ENCODE data around the gene NR2F1.

NR2F1 gene

DNA sequence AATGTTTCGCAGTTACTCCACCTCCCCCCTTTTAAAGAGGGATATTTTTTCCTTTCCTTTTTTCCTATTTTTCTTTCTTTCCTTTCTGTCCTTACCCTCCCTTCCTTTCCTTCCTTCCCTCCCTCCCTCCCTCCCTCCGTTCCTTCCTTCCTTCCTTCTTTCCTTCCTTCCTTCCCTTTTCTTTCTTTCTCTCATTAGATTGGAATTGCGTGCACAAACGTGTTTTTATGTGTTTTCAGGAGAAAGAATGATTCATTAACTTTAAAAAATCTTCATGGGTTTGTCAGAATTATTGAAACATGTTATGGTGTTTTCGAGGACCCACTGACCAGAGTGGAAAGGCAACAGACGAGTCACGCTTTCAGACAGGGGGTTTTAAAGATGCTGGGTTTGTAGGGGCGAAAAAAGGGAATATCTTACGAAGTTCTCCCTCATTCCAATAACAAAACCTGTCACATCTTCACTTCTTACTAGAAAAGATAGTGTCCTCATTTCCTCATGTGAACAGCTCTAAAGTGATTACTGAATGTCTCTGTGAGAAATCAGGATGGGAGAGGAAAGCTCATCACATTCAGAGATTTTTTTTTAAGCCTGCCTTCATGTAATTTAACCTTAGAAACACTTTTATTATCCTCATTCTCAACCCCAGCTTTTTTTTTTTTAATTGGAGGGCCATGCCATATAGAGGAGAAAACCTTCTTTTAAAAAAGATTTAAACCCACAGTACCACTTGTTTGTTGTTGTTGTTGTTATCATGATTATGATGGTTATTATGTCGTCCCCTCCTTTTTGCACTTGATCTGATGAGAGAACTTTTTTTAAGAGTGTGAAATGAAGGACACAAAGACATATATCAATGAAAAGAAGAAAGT is 21.9 kb downstream of the NR2F1 start:
- no peak for DNase-seq

DNA sequence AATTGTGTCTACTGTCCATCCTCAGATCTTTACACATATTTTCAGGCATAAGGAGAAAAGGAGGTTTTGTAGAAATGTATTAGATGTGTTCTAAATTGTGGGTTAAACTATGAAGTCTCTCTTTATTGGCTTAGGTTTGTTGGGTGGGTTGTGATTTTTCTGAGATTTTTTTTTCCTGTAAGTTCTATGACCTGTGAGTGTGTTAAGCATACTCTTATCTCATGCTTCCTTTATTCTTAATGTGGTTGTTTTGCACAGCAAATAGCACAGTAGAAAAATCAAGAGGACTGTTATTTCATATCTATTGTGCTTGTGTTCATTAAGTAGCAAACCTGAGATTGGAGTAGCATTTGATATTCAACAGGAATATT is 23.3 kb downstream of the NR2F1 start:
- DNase-seq: no peak

DNA sequence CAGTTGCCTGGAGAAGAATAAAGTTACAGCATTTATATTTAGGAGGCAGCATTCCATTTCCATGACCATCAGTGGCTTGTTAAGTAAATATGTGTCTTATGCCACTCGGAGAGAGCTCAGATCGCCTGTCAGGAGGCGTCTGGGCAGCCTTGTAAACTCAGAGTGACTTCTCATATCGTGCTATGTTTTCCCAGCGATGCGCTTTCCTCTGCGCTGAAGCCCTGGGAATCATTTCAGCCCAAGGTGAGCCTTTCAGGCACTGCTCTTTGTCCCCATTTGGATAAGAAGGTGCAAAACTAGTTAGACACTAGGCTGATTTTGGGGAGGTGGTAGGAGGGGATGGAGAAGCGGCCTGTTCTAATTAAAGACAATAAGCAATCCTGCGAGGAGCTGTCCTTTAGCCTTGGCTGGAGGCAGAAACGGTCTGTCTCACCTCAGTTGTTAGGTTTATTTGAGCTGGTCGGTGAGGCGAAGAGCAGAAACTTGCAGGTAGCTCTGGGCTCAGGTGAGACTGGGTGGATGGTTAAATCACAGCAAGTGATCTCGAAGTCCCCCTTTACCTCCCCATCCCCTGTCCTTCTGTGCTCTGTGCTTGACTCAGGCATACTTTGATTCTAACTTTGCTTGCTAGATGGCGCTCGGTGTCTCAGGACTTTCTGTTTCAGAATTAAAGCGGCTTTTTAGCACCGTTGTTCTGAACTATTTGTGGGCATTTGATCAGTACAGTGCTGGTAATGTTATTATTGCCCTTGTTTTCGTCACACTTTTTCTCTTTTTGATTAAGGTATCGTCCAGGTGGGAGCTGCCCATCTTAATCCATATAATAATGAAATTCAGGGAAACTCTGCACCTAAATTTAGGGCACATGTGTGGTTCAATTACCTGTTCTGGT is 24.6 kb downstream of the NR2F1 start:
- peak; percentile 26 to 46 for DNase-seq

DNA sequence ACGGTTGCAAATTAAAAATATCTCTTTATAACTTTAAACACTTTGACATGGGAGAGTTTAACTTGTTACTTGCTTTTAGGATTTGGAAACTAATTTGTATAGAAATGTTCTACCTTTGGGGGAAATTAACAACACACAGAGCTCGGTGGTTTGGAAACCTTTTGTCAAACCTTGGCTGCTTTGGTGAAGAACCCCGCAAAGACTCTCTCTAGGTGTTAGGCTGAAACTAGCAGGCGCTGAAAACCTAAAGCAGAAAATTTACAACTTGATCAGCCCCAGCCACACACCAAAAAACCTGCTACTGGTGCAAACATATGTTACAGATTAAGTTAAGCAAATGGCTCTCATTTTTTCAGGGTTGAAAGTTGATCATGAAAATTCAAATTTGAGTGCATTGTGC is 25.8 kb downstream of the NR2F1 start:
- DNase-seq: no peak

DNA sequence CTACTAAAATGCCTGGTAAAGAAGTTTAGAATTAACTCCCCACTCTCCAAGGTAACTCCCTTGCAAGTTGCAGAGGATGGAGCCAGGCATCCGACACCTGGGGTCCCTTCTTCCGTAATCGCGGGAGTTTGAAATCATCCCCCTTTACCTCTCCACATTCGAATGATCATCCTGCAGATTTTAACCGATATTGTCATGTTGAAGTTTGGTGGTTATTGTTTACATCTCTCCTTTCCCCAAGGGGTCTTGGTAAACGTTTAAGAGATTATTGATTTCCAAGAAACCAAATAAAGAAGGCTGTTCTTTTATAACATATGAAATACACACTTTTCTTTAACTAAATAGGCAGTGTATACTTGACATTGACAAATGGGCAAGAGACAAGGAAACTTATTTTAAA is 26.7 kb downstream of the NR2F1 start:
- DNase-seq: no peak

DNA sequence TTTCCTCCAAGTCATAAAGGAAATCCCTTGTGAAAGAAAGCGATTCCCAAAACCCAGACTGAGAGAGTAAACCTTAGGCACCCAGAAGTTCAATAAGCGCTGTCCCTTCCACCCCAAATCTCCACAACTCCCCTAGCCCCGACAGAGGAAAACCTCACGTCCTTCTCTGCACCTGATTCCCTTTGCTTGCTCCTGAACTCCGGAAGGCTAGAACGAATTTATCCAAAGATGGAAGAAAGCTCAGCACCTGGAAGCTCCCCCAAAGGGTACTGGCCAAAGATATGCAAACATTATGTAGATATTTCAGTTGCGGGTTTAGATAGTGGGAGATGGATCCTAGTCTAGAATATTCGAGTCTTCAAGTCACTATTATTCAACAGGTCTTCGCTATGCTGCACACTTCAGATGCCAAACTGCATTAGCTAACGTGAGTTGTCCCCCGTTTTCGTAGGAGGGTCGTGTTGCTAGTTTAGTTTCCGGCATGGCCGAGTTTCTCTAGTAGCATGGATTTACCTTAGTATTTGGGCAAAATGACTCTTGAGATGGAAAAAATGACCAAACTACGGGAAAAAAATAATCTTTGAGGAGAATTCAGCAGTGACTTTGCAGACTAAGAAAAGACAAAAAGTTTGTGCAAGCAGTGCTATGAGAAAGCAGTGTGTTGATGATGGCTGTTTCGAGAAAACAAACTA is 27.7 kb downstream of the NR2F1 start:
- no peak for DNase-seq

DNA sequence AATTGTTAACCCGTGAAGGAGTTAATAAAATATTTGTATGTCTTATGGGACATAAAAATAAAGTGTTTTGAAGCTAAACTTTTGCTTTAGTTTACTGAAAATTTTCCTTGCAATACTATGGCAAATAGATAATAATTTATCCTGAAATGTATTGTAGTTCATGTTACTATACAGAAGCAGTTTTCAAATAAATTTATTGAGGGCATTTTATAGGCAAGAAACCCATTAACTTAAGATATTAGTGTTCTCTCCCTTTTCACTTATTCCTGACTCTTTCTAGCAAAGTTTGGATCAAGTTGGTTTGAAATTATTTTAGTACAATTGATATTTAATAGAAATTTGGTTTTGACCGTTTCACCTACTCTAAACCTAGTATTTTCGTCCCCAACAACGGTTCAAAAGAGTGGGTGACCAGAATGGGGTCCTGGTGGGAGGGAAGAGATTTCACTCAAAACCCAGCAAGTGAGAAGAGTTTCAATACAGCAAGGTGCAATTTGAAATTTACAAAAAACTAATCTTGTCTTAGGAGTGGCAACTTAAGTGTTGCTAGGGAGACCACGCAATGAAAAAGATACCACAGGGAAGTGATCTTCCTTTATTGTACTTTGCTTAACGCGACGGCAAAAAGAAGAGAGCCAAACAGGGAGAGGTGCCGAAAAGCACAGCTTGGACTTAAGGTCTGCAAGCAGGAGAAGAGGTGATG is 28.4 kb downstream of the NR2F1 start:
- no peak for DNase-seq

DNA sequence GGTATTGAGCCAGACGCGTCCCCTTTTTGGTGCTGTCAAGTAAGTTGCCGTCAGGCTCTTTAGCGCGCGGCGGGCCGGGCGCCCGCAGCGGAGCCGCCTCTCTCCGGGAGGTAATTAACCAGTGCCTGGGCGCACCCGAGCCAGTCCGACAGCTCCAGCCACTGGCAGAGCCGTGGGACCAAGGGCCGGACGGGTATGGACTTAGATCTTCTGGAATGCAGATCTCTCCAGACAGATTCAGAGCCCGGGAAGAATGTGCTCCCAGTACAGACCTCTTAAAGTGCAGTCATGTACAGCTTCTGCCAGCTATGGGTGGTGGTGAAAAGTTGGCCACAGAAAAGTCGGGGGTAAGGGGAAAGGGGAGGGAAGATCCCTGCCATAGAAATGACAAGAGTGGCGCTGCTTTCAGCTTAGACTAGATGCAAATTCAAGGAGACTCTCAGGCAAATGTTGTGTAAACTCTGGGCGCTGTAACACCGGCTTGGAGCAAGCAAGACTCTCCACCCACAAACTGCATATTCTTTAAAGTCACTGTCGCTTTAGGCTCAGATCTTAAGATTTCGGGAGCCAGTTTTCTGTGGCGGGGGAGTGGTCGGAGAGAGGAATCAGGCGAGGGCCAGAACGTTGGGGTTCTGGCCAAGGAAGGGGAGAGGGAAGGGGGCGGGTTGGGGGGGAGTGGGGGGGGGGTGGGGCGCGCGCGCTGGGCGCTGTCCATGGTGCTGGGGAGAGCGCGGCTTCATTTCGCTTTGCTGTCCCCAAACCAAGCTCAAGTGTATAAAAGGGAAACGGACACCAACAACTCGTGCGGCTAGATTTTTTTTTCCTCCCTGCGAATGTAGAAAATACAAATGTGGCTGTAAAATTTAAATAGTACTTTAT is 29.2 kb downstream of the NR2F1 start:
- DNase-seq: no peak

DNA sequence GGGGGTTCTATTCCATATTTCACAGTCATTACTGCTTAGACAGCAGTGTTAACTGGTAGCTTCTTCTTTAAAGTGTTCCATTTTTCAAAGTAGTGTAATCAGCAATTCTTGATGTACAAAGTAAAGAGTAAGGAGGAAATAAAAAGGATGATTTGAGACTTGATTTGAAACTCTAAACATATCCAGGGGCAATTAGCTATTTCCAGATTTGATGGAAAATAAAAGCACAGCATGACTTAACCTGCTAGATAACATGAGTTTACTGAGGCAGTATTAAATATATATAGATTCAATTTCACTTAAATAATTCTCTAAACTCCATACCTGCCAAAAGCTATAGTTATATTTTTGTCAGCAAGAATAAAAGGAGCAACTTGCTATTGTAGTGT is 29.8 kb downstream of the NR2F1 start:
- no peak for DNase-seq

DNA sequence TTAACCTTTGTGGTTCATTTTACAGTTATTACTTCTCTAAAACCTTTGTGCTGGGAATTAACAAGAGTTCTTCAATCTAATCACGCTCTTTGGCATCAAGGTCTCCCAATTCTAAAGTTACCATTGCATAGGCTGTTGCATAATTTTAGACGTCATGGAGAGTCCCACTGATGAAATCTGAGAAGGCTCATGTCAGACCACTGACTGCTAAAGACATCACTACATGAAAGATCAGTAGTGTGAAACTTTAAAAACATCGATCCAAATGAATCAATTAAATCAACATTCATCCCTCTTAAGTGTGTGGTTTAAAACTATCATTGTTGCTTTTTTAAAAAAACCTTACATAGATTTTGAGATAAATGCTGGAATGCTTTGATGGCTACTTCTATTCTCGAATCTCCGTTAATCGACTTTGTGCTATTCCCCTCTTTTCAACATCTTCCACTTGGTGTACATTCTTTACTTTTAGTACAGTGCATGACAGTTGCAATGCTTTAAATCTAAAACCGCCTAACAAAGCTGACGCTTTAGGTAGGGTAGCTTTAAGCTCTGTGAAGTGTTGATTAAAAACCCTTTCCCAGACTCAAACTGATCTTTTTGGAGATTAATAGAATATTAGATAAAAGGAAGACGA is 33.6 kb downstream of the NR2F1 start:
- no peak for DNase-seq

DNA sequence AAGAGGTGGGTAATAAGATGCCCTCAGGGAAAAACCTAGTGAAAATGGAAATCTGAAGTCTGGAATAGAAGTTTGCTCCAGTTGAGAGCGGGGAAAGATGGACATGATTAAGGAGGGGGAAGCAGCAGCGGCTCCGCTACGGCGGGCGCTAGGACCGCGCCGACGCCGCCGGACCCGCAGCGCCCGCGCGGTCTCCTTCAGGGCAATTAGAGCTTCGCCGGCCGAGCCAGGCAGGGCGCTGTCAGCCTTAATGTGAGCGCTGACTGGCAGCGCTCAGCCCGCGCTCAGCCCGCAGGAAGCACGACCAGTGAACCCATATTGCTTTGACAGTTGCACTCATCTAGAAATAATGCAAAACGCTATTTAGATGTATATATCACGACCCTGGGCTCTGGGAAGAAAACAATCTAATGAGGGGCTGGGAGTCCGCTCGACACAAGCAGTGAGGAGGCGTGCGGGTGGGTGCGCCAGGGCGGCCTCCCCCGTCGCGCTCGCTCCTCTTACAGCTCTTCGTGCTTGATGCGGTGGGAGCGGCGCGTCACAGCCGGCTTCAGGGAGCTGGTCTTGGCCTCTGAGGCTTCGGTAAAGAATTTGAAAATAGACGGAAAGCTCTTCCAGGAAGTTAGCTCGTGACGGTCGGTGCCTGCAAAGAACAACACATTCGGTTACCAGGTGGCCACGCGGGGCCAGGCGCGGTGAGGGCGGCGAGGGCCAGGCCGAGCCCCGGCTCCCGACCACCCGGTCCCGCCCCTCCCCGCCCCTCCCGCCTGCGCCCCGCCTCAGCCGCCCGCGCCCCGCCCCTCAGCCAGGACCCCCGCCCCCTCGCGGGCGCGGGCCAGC is 37.7 kb downstream of the NR2F1 start:
- peak; percentile 36 to 69 for DNase-seq

DNA sequence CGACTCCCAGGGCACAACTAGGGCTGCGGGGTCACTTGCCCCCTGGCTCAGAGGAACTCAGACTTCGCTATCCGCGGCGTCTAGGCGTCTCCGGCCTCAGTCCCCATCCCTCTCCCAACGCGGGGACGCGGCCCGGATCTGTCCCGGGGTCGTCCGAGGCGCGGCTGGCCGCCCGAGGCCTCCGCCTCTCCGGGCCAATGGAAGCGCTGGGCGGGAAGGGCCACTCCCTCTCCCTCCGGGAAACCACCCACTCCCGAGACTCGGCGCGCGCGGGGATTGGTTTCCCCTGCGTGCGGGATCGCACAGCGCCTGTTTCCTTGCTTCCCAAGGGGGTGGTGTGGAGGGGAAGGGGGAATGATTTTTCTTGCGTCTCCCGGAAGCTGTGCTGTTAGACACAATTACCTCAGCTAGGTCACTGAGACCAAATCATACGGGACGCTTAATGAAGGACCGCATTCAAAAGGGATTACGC is 38.3 kb downstream of the NR2F1 start:
- DNase-seq: peak; percentile 66 to 78

DNA sequence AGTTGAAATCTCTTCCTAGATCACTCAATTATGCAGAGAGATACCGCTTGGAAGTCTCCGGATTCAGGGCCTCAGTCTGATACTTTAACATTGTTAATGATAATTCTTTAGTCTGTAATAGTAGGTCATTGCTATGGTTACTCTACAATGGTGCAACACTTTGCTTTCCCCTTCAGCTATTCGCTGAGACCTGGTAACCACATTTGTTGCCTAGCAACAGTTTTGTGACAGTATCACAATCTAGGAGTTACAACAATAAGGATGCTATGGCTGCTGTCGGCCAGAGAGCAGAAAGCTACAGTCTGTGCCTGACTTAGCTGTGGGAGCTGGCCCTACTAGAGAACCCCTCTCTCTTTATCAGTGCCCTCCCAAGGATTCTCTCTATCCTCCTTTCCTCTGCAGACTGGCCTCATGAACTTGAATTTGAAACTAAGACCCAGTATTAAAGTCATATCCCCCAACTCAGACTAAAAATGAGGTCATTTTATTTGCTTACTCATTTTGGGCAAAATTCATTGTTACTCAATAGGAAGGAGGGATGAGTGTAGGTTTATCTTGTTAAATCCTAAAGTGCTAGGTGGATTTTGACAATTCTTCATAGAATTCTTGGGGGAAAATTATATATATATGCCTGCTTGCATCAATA is 39.3 kb downstream of the NR2F1 start:
- peak in 1 of 2 experiments; percentile 78 for DNase-seq

DNA sequence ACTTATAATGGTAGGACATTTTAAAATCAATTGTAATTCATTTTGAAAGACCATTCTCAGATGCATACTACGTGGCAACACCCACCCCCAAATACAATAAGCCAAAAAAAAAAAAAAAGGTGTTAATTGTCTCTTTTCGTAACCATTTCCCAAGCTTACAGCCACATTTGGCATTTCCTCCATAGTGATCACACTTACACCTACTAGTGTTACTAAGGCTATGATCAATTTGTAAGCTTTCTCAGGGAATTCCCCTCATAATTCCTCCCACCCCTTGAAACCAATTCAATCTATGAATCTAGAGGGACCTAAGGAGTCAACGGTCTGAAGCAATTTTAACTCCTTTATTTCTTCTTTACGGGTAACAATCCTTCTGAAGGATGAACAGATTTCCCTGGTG is 40.1 kb downstream of the NR2F1 start:
- DNase-seq: no peak

DNA sequence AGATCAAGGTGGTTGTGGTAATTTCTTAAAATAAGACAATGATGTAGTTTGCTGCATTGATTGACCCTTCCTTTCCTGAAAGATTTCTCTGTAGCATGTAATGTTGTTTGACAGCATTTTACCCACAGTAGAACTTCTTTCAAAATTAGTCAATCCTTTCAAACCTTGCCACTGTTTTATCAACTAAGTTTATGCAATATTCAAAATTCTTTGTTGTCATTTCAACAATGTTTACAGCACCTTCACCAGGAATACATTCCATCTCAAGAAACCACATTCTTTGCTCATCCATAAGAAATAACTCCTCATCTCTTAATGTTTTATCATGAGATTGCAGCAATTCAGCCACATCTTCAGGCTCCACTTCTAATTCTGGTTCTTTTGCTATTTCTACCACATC is 43.8 kb downstream of the NR2F1 start:
- no peak for DNase-seq

DNA sequence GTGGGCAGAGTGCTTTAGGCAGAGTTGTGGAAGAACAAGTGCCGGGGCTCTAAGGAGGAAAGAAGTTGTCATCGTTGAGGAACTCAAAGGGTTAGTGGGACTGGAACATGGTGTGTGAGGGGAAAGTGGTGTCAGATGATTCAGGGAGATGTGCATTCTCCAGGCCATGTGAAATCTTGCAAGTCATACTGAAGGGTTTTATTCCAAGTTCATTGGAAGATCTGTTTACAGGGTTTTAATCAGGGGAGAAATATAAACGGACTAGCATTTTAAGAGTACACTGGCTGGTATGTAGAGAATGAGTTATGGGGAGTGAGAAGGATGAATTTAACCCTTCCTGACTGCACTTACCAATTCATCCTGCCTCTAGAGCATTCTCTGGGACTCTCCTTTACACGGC is 49.3 kb downstream of the NR2F1 start:
- DNase-seq: no peak

DNA sequence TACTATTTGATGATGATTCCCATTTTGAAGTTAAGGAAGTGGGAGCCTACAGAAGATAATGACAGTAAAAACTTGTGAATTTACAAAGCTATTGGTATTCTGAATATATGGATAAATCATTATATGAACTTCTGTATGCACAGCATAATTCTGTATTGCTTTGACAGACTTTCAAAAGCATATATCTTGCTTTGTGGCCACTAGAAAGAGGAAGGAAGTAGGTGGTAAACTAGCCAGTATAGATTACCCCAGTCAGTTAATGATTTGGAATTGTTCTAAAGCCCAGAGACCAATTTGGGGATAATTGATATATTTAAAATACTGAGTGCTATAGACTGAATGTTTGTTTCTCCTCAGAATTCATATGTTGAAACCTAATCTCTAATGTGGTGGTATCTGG is 53.0 kb downstream of the NR2F1 start:
- DNase-seq: no peak

DNA sequence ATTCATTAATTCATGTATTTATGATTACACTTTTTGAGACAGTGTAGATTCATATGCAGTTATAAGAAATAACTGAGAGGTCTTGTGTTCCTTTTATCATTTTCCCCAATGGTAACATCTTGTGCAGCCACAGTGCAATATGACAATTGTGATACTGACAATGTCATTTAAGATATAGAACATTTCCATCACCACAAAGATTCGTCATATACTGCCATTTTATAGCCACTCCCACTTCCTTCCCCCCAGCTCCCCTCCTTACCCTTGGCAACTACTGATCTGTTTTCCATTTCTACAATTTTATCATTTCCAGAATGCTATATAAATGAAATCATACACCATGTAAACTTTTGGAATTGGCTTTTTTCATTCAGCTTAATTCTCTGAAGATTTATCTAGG is 53.8 kb downstream of the NR2F1 start:
- no peak for DNase-seq

DNA sequence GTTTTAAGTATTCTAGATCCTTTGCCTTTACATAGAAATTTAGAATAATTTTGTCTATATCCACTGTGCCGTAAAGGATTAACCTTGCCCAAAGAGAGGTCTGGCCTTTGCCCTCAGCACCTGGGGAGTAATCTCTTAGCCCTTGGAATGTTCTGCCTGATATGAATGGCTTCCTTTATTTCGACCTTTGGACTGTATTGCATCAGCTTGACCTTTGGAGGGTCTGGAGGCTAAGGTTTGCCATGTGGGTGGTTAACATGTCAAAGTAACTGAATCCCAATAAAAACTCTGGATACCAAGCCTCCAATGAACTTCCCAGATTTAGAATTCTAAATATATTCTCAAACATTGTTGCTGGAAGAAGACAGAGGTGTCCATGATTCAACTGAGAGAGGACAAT is 54.7 kb downstream of the NR2F1 start:
- DNase-seq: no peak

DNA sequence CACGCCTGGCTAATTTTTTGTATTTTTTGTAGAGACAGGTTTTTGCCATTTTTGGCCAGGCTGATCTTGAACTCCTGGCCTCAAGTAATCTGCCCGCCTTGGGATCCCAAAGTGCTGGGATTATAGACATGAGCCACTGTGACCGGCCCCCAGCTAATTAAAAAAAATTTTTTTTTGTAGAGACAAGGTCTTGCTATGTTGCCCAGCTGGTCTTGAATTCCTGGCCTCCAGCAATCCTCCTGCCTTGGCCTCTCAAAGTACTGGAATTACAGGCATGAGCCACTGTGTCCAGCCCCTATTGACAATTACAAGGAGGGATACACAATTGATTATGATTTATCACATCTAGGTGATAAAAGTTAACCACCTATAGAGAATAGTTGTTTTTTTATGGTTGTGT is 59.5 kb downstream of the NR2F1 start:
- DNase-seq: no peak

Measured in cerebellar nuclear complex (tissue), 1 donor.